Measurements from ENCODE around the gene TBK1.
"Not testable (repeated sequence)": the region's sequence is repeated elsewhere in the genome, so short reads cannot be mapped to it uniquely, and the experiment has no call there.

The TBK1 gene

GRCh38 chr12:64518396-64518795 lies 66.5 kb downstream of the TBK1 start:
- Histone ChIP-seq H3K4me3 (no peak overlapping the region), H3K27ac (no peak overlapping the region)
- TF ChIP-seq CTCF (IDR thresholded peaks at IDR 0.05) = no peak
- no peak for DNase-seq (ENCODE audit: low spot score)

GRCh38 chr12:64521833-64522232 lies 69.9 kb downstream of the TBK1 start:
- no peak for TF ChIP-seq CTCF (IDR thresholded peaks at IDR 0.05)
- Histone ChIP-seq H3K4me3 (no peak overlapping the region), H3K27ac (no peak overlapping the region)
- no peak for DNase-seq (ENCODE audit: low spot score)

GRCh38 chr12:64522316-64522715 lies 70.4 kb downstream of the TBK1 start:
- DNase-seq (ENCODE audit: low spot score) = no peak
- Histone ChIP-seq H3K27ac (no peak overlapping the region), H3K4me3 (no peak overlapping the region)
- TF ChIP-seq CTCF (IDR thresholded peaks at IDR 0.05) = no peak

- H3K27ac ChIP-seq = no peak overlapping the region
- H3K4me3 ChIP-seq = no peak overlapping the region
- no peak for TF ChIP-seq CTCF (IDR thresholded peaks at IDR 0.05)
- no peak for DNase-seq (ENCODE audit: low spot score)
Measured at GRCh38 chr12:64522807-64523206, 70.9 kb downstream of the TBK1 start.

GRCh38 chr12:64523565-64524444 lies 71.9 kb downstream of the TBK1 start:
- H3K27ac ChIP-seq; DNase-seq (ENCODE audit: low spot score): not testable (repeated sequence)

GRCh38 chr12:64525461-64526160 lies 73.7 kb downstream of the TBK1 start:
- Histone ChIP-seq H3K27ac (no peak overlapping the region), H3K4me3 (no peak overlapping the region)
- no peak for DNase-seq (ENCODE audit: low spot score)
- TF ChIP-seq CTCF (IDR thresholded peaks at IDR 0.05) = no peak

More at GRCh38 chr12:64523565-64524444, 71.9 kb downstream of the TBK1 start:
- H3K4me3 ChIP-seq = not testable (repeated sequence)

GRCh38 chr12:64526859-64527258 lies 74.9 kb downstream of the TBK1 start:
- no peak for DNase-seq (ENCODE audit: low spot score)
- H3K27ac ChIP-seq = no peak overlapping the region
- TF ChIP-seq CTCF (IDR thresholded peaks at IDR 0.05) = no peak
- H3K4me3 ChIP-seq = no peak overlapping the region
